ENCODE measurements around the gene CCNQ.

- no peak for TF ChIP-seq ASH2L (IDR thresholded peaks at IDR 0.05; ENCODE audit: borderline replicate concordance, low read depth)
- no peak for TF ChIP-seq POLR2A (IDR thresholded peaks at IDR 0.05; ENCODE audit: low read depth, low read length)
- no peak for TF ChIP-seq EZH2 (IDR thresholded peaks at IDR 0.05; ENCODE audit: borderline replicate concordance, control insufficient read depth, low read depth, low read length)
- no peak for TF ChIP-seq EGR1 (IDR thresholded peaks at IDR 0.05; ENCODE audit: borderline replicate concordance in 1 of 2, low read depth in 2 of 2, low read length in 2 of 2)
- TF ChIP-seq NFYB (IDR thresholded peaks at IDR 0.05; ENCODE audit: insufficient read depth, low read depth, low read length) = no peak
- no peak for TF ChIP-seq GABPA (IDR thresholded peaks at IDR 0.05; ENCODE audit: low read depth)
- TF ChIP-seq REST (IDR thresholded peaks at IDR 0.05; ENCODE audit: low read depth, low read length) = no peak
- no peak for TF ChIP-seq PML (IDR thresholded peaks at IDR 0.05; ENCODE audit: low read length)
Measured at GRCh38 chrX:153631907-153632594, 33.1 kb upstream of the CCNQ start.

Data from GM12878 (cell line).